ENCODE results near the gene FAM83D.

The FAM83D gene

DNA sequence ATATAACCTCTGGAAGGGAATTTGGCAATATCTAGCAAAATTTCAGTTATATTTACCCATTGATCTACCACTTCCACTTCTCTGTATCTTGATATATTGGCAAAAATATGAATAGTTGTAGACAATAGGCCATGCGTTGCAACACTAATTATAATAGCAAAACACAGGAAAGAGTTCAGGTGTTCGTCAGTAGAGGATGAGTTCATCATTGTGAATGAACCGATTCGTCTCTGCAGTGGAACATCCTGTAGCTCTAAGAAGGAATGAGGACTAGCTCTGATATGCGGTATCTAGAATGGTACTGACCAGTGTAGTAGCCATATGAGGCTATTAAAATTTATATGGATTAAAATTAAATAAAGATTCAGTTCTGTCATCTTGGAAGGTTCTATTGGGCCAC is 8.3 kb downstream of the FAM83D start:
- TF ChIP-seq, protein P1, sequence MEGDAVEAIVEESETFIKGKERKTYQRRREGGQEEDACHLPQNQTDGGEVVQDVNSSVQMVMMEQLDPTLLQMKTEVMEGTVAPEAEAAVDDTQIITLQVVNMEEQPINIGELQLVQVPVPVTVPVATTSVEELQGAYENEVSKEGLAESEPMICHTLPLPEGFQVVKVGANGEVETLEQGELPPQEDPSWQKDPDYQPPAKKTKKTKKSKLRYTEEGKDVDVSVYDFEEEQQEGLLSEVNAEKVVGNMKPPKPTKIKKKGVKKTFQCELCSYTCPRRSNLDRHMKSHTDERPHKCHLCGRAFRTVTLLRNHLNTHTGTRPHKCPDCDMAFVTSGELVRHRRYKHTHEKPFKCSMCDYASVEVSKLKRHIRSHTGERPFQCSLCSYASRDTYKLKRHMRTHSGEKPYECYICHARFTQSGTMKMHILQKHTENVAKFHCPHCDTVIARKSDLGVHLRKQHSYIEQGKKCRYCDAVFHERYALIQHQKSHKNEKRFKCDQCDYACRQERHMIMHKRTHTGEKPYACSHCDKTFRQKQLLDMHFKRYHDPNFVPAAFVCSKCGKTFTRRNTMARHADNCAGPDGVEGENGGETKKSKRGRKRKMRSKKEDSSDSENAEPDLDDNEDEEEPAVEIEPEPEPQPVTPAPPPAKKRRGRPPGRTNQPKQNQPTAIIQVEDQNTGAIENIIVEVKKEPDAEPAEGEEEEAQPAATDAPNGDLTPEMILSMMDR (IDR thresholded peaks at IDR 0.05; ENCODE audit: insufficient read depth, low read depth, low read length, missing control alignments), result no peak
- no peak overlapping the region for H3K4me3 ChIP-seq (ENCODE audit: low read depth, low read length)
- no peak for DNase-seq (ENCODE audit: low read depth)

DNA sequence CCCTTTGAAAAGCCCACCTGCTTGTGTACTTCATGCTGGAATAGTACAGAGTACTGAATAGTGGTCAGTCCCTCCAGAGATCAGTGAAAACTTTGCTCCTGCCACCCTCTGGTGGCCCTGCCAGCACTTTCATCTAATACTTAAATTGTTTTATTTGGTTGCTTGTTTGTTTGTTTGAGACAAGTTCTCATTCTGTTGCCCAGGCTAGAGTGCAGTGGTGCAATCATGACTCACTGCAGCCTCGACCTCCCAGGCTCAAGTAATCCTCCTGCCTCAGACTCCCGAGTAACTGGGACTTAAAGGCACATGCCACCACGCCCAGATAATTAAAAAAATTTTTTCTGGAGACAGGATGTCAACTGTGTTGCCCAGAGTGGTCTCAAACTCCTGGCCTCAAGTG is 9.1 kb downstream of the FAM83D start:
- no peak overlapping the region for H3K4me3 ChIP-seq (ENCODE audit: low read depth, low read length)
- TF ChIP-seq, protein P1 (IDR thresholded peaks at IDR 0.05; ENCODE audit: insufficient read depth, low read depth, low read length, missing control alignments), result peak; percentile 19
- DNase-seq (ENCODE audit: low read depth), result no peak

DNA sequence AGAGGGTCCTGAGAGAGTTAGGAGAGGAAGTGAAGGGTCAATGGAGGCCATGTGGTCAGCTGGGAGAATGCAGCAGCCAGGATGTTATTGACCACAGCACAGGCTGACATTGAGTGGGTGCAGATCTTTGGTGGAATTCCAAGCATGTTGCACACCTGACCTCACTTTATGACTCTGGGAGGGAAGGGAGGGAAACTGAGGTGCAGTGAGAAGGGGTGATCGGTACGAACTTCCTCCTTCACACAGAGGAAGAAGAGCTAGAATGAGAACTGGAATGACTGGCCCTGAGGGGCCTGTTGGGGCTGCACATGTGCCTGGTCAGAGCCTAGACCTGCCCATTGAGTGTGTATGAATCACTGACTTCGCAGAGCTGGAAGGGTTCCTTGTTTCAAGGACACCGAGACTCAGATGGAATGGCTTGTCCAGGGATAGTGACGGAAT is 9.8 kb downstream of the FAM83D start:
- TF ChIP-seq, protein P1 (IDR thresholded peaks at IDR 0.05; ENCODE audit: insufficient read depth, low read depth, low read length, missing control alignments), result no peak
- no peak for DNase-seq (ENCODE audit: low read depth)
- no peak overlapping the region for H3K4me3 ChIP-seq (ENCODE audit: low read depth, low read length)

DNA sequence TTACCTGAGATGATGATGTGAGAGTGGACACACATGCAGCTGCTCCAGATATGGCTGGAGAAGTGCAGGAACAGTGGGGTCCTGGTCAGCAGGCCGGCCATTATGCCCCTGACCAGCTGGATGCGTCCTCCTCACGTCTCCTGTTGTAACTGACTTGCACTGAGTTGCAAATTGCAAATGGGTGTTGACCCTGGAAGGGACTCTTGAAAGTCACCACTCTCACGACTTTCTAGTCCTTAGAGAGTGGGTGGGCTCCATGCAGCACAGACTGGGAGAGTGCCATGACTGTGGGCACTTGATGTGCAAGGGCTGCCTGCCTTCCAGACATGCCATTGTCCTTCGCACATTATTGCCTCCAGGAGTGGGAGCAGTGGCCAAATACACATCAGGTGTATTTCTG is 10.8 kb downstream of the FAM83D start:
- TF ChIP-seq, protein P1 (IDR thresholded peaks at IDR 0.05; ENCODE audit: insufficient read depth, low read depth, low read length, missing control alignments), result no peak
- no peak for DNase-seq (ENCODE audit: low read depth)
- H3K4me3 ChIP-seq (ENCODE audit: low read depth, low read length), result no peak overlapping the region

DNA sequence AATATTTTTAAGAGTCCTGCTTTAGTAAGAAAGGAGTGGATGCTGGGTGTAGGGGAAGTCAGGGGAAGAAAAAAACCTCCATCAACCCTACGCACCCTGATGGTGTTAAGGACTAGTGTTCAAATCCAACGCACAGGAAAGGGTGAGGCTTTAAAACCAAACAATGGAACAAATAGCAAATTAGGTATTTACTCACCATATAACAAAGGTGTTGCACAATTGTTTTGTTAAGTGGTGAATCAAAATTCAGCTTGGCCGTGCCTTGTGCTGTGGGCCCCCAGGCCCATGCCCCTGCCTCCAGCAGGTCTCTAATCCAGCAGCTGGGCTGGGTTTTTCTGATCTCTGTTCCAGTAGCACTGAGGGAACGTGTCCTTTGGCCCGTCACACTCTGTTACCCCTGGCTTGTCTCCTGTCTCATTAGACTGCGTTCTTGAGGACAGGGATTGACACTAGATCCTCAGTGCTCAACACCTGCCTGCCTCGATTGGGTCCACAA is 11.8 kb downstream of the FAM83D start:
- TF ChIP-seq, protein P1 (IDR thresholded peaks at IDR 0.05; ENCODE audit: insufficient read depth, low read depth, low read length, missing control alignments), result no peak
- no peak for DNase-seq (ENCODE audit: low read depth)
- no peak overlapping the region for H3K4me3 ChIP-seq (ENCODE audit: low read depth, low read length)

DNA sequence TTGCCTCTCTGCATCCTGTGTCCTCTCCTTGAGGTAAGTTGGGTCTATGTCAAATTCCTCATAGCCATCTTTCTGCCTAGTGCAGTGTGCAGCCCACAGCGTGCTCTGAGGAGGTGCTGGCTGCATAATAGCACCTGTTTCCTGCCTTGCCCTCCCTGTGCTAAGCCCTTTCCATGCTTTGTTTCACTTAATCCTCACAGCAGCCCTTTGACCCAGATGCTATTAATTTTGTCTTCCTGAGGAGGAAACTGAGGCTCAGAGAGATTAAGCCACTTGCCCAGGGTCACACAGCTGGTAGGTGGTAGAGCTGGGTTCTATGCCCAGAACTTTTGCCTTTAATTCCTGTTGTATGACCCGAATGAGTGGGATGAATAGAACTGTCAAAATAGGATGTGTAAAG is 13.5 kb downstream of the FAM83D start:
- TF ChIP-seq, protein P1 (IDR thresholded peaks at IDR 0.05; ENCODE audit: insufficient read depth, low read depth, low read length, missing control alignments), result no peak
- no peak for DNase-seq (ENCODE audit: low read depth)
- H3K4me3 ChIP-seq (ENCODE audit: low read depth, low read length), result no peak overlapping the region

DNA sequence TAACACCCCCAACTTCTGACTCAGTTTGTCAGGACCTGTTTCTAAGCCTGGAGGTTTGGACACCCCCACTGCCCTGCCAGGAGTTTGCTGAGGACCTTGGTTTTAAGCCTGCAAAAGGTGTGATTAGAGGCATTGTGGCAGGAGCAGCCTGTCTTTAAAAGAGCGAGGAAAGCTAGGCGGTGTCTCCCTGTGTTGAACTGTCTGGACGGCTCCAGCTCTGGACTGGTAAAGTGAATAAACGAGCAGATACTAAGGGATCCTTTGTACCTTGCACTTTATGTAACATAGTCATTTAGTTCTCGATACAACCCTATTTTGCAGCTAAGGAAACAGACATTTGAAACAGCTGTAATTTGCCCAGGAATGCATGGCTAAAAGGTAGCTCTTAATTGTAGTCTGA is 14.4 kb downstream of the FAM83D start:
- TF ChIP-seq, protein P1 (IDR thresholded peaks at IDR 0.05; ENCODE audit: insufficient read depth, low read depth, low read length, missing control alignments), result no peak
- no peak overlapping the region for H3K4me3 ChIP-seq (ENCODE audit: low read depth, low read length)
- no peak for DNase-seq (ENCODE audit: low read depth)

Measured in GM12865 (cell line).